SK-N-SH treated with all-trans-retinoic acid at 6 μM for 48 hours (cell line): ENCODE results near the gene EPHA4.

Experiments used
- ARNTL ChIP-seq: fragments of 450-650 bp; formaldehyde crosslinking; IDR thresholded peaks from 2 replicates; pipeline ENCODE4 v1.5.0; 2020; ENCODE audit warnings: low read depth, mild to moderate bottlenecking, moderate library complexity, borderline replicate concordance
- CSDC2 ChIP-seq: fragments of 250-450 bp; sonication (Bioruptor Pico); IDR thresholded peaks from 2 replicates; pipeline ENCODE4 v1.5.0; 2020; ENCODE audit warnings: mild to moderate bottlenecking, moderate library complexity
- RARB ChIP-seq: fragments of 250-450 bp; sonication (Bioruptor Pico); IDR thresholded peaks from 2 replicates; pipeline ENCODE4 v1.8.0; 2021; ENCODE audit warnings: mild to moderate bottlenecking, moderate library complexity
- ZC3H10 ChIP-seq: fragments of 250-450 bp; sonication (Bioruptor Pico); IDR thresholded peaks from 2 replicates; pipeline ENCODE4 v1.5.1; 2021; ENCODE audit warnings: mild to moderate bottlenecking, moderate library complexity
- ZFP3 ChIP-seq: fragments of 250-450 bp; sonication (Bioruptor Pico); IDR thresholded peaks from 2 replicates; pipeline ENCODE4 v1.5.0; 2020; ENCODE audit warnings: mild to moderate bottlenecking, moderate library complexity
- ZFP30 ChIP-seq: fragments of 450-650 bp; formaldehyde crosslinking; IDR thresholded peaks from 2 replicates; pipeline ENCODE4 v1.5.0; 2022; ENCODE audit warnings: mild to moderate bottlenecking, moderate library complexity
- ZNF8 ChIP-seq: fragments of 450-650 bp; formaldehyde crosslinking; IDR thresholded peaks from 2 replicates; pipeline ENCODE4 v1.5.0; 2020; ENCODE audit warnings: mild to moderate bottlenecking, moderate library complexity
- TF ChIP-seq, protein P1 (sequence below): fragments of 250-450 bp; sonication (Bioruptor Pico); IDR thresholded peaks from 2 replicates; pipeline ENCODE4 v1.5.0; 2020; ENCODE audit warnings: mild to moderate bottlenecking, moderate library complexity

DNA sequence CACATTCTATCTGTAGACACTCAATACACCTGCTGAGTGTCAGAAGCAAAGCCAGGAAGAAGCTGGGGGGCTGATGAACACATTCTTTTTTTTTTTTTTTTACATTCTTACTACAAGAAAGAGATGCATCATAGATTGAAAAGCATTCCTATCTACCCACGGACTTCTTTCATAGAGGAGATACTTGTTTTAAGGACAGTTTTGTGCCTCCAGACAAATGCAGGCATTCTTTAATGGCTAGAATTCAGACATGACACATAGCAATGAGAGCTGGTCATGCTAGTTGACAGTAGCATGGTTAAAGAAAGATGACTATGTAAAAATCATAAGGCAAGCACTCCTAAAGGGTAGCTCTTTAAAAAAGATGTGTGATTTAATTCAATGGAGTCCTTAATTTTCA lies 110.2 kb downstream of the EPHA4 start:
- TF ChIP-seq ZFP3 (CRISPR knock-in tag) (no peak), ZFP30 (no peak), RARB (CRISPR knock-in tag) (no peak), ZNF8 (CRISPR knock-in tag) (no peak), CSDC2 (CRISPR knock-in tag) (no peak), ZC3H10 (no peak), ARNTL (CRISPR knock-in tag) (no peak)
- TF ChIP-seq, protein P1, sequence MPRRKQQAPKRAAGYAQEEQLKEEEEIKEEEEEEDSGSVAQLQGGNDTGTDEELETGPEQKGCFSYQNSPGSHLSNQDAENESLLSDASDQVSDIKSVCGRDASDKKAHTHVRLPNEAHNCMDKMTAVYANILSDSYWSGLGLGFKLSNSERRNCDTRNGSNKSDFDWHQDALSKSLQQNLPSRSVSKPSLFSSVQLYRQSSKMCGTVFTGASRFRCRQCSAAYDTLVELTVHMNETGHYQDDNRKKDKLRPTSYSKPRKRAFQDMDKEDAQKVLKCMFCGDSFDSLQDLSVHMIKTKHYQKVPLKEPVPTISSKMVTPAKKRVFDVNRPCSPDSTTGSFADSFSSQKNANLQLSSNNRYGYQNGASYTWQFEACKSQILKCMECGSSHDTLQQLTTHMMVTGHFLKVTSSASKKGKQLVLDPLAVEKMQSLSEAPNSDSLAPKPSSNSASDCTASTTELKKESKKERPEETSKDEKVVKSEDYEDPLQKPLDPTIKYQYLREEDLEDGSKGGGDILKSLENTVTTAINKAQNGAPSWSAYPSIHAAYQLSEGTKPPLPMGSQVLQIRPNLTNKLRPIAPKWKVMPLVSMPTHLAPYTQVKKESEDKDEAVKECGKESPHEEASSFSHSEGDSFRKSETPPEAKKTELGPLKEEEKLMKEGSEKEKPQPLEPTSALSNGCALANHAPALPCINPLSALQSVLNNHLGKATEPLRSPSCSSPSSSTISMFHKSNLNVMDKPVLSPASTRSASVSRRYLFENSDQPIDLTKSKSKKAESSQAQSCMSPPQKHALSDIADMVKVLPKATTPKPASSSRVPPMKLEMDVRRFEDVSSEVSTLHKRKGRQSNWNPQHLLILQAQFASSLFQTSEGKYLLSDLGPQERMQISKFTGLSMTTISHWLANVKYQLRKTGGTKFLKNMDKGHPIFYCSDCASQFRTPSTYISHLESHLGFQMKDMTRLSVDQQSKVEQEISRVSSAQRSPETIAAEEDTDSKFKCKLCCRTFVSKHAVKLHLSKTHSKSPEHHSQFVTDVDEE: no peak
